ENCODE measurements around the gene PLK2. TPM values are rescaled to one million over a fixed set of nuclear protein-coding genes. Genes with fewer than 3 reads are reported as not detected.
A peak's percentile ranks its signal among the peaks of the same experiment; 100 is the strongest.

PLK2 gene
- total RNA-seq, 1 experiment from 2014 or later: 7.7 TPM

- H3K36me3 ChIP-seq (replicated peaks; ENCODE audit: control insufficient read depth, insufficient read depth, low read length): peaks cover 20% of the 10 kb centered on the region
- H3K4me3 ChIP-seq (ENCODE audit: insufficient read depth, low read depth, low read length): peak overlapping the region; percentile 80
- H3K27me3 ChIP-seq (ENCODE audit: control insufficient read depth, insufficient read depth, low read length): no peaks in the 10 kb centered on the region
- DNase-seq: no peak
Measured at GRCh38 chr5:58459146-58460001, 512 bp downstream of the PLK2 start.

- H3K36me3 ChIP-seq (replicated peaks; ENCODE audit: control insufficient read depth, insufficient read depth, low read length): peaks cover 20% of the 10 kb centered on the region
- DNase-seq: no peak
- peak overlapping the region; percentile 80 for H3K4me3 ChIP-seq (ENCODE audit: insufficient read depth, low read depth, low read length)
- H3K27me3 ChIP-seq (ENCODE audit: control insufficient read depth, insufficient read depth, low read length): no peaks in the 10 kb centered on the region
Measured at GRCh38 chr5:58458743-58459145, 1.1 kb downstream of the PLK2 start.

GRCh38 chr5:58458141-58458742 lies 1.6 kb downstream of the PLK2 start:
- Histone ChIP-seq H3K4me3 (ENCODE audit: insufficient read depth, low read depth, low read length) (peak overlapping the region; percentile 80), H3K27me3 (ENCODE audit: control insufficient read depth, insufficient read depth, low read length) (no peaks in the 10 kb centered on the region), H3K36me3 (replicated peaks; ENCODE audit: control insufficient read depth, insufficient read depth, low read length) (peaks cover 20% of the 10 kb centered on the region)
- no peak for DNase-seq

GRCh38 chr5:58457050-58457449 lies 2.8 kb downstream of the PLK2 start:
- Histone ChIP-seq H3K27me3 (ENCODE audit: control insufficient read depth, insufficient read depth, low read length) (no peaks in the 10 kb centered on the region), H3K4me3 (ENCODE audit: insufficient read depth, low read depth, low read length) (no peak overlapping the region), H3K36me3 (replicated peaks; ENCODE audit: control insufficient read depth, insufficient read depth, low read length) (peaks cover 20% of the 10 kb centered on the region)
- no peak for DNase-seq

- Histone ChIP-seq H3K27me3 (ENCODE audit: control insufficient read depth, insufficient read depth, low read length) (no peaks in the 10 kb centered on the region), H3K4me3 (ENCODE audit: insufficient read depth, low read depth, low read length) (no peak overlapping the region), H3K36me3 (replicated peaks; ENCODE audit: control insufficient read depth, insufficient read depth, low read length) (peaks cover 20% of the 10 kb centered on the region)
- no peak for DNase-seq
Measured at GRCh38 chr5:58456486-58456885, 3.4 kb downstream of the PLK2 start.

GRCh38 chr5:58456026-58456425 lies 3.9 kb downstream of the PLK2 start:
- no peak overlapping the region for H3K4me3 ChIP-seq (ENCODE audit: insufficient read depth, low read depth, low read length)

GRCh38 chr5:58455480-58455879 lies 4.4 kb downstream of the PLK2 start:
- Histone ChIP-seq H3K4me3 (ENCODE audit: insufficient read depth, low read depth, low read length) (no peak overlapping the region), H3K27me3 (ENCODE audit: control insufficient read depth, insufficient read depth, low read length) (no peaks in the 10 kb centered on the region), H3K36me3 (replicated peaks; ENCODE audit: control insufficient read depth, insufficient read depth, low read length) (peaks cover 20% of the 10 kb centered on the region)
- no peak for DNase-seq

More at GRCh38 chr5:58456026-58456425, 3.9 kb downstream of the PLK2 start:
- peaks cover 20% of the 10 kb centered on the region for H3K36me3 ChIP-seq (replicated peaks; ENCODE audit: control insufficient read depth, insufficient read depth, low read length)
- DNase-seq: no peak
- no peaks in the 10 kb centered on the region for H3K27me3 ChIP-seq (ENCODE audit: control insufficient read depth, insufficient read depth, low read length)

GRCh38 chr5:58455066-58455465 lies 4.8 kb downstream of the PLK2 start:
- no peak overlapping the region for H3K4me3 ChIP-seq (ENCODE audit: insufficient read depth, low read depth, low read length)

GRCh38 chr5:58454025-58454424 lies 5.9 kb downstream of the PLK2 start:
- H3K36me3 ChIP-seq (replicated peaks; ENCODE audit: control insufficient read depth, insufficient read depth, low read length): peaks cover 20% of the 10 kb centered on the region
- H3K4me3 ChIP-seq (ENCODE audit: insufficient read depth, low read depth, low read length): no peak overlapping the region
- no peak for DNase-seq
- H3K27me3 ChIP-seq (ENCODE audit: control insufficient read depth, insufficient read depth, low read length): no peaks in the 10 kb centered on the region

More at GRCh38 chr5:58455066-58455465, 4.8 kb downstream of the PLK2 start:
- Histone ChIP-seq H3K27me3 (ENCODE audit: control insufficient read depth, insufficient read depth, low read length) (no peaks in the 10 kb centered on the region), H3K36me3 (replicated peaks; ENCODE audit: control insufficient read depth, insufficient read depth, low read length) (peaks cover 20% of the 10 kb centered on the region)
- no peak for DNase-seq

GRCh38 chr5:58453306-58453705 lies 6.6 kb downstream of the PLK2 start:
- Histone ChIP-seq H3K27me3 (ENCODE audit: control insufficient read depth, insufficient read depth, low read length) (no peaks in the 10 kb centered on the region), H3K36me3 (replicated peaks; ENCODE audit: control insufficient read depth, insufficient read depth, low read length) (peaks cover 20% of the 10 kb centered on the region), H3K4me3 (ENCODE audit: insufficient read depth, low read depth, low read length) (no peak overlapping the region)
- DNase-seq: no peak

GRCh38 chr5:58452566-58453258 lies 7.2 kb downstream of the PLK2 start:
- Histone ChIP-seq H3K36me3 (replicated peaks; ENCODE audit: control insufficient read depth, insufficient read depth, low read length) (peaks cover 20% of the 10 kb centered on the region), H3K27me3 (ENCODE audit: control insufficient read depth, insufficient read depth, low read length) (no peaks in the 10 kb centered on the region), H3K4me3 (ENCODE audit: insufficient read depth, low read depth, low read length) (no peak overlapping the region)
- no peak for DNase-seq

GRCh38 chr5:58451732-58452565 lies 7.9 kb downstream of the PLK2 start:
- no peak overlapping the region for H3K4me3 ChIP-seq (ENCODE audit: insufficient read depth, low read depth, low read length)
- DNase-seq: no peak
- peaks cover 15% of the 10 kb centered on the region for H3K36me3 ChIP-seq (replicated peaks; ENCODE audit: control insufficient read depth, insufficient read depth, low read length)
- H3K27me3 ChIP-seq (ENCODE audit: control insufficient read depth, insufficient read depth, low read length): no peaks in the 10 kb centered on the region

- H3K27me3 ChIP-seq (ENCODE audit: control insufficient read depth, insufficient read depth, low read length): no peaks in the 10 kb centered on the region
- H3K4me3 ChIP-seq (ENCODE audit: insufficient read depth, low read depth, low read length): no peak overlapping the region
- DNase-seq: no peak
- H3K36me3 ChIP-seq (replicated peaks; ENCODE audit: control insufficient read depth, insufficient read depth, low read length): peaks cover 8% of the 10 kb centered on the region
Measured at GRCh38 chr5:58450811-58451629, 8.9 kb downstream of the PLK2 start.

Measured in H7 (cell line).